IMR-90 (cell line): ENCODE results near the gene CBL. TPM values are rescaled to one million over a fixed set of nuclear protein-coding genes. Genes with fewer than 3 reads are reported as not detected.

ENCODE experiments used
- ATAC-seq: fragments of 200-7000 bp; cut with Tn5 transposase; 2 replicates; pipeline ENCODE4 v1.9.1; 2020; ENCODE audit warnings: low read depth, mild to moderate bottlenecking, moderate library complexity
- Bru-seq: library from RNA; stranded (reverse); fragments of 400-500 nt; gene quantifications from one replicate; lab custom pipeline; 2021; lab: Mats Ljungman, UMichigan
- BruChase-seq, 2 experiments: library from RNA; stranded (reverse); fragments of 400-500 nt; gene quantifications; one replicate each; lab custom pipeline; 2021; lab: Mats Ljungman, UMichigan
- BruUV-seq: library from RNA; stranded (reverse); fragments of 400-500 nt; replicated peaks from 2 replicates; lab custom pipeline; 2021; lab: Mats Ljungman, UMichigan
- CTCF ChIA-PET: fragments of 300-600 bp; formaldehyde crosslinking; extraction: SDS; loops from one replicate; lab custom pipeline; 2021; ENCODE audit warnings: antibody characterized with exemption; lab: Yijun Ruan, JAX
- POLR2A ChIA-PET: fragments of 300-600 bp; sonication (Branson Sonifier 250); formaldehyde crosslinking; loops from one replicate; lab custom pipeline; 2022; ENCODE audit warnings: antibody characterized with exemption; ENCODE audit not compliant: unreplicated experiment; lab: Charles Lee
- DNase-seq: peaks from one replicate; pipeline ENCODE4 v3.0.0; 2013
- H2AFZ ChIP-seq: replicated peaks from 2 replicates; pipeline ENCODE3; 2013; ENCODE audit warnings: low read length, mild to moderate bottlenecking; ENCODE audit not compliant: poor library complexity
- H2AK5ac ChIP-seq: 2 replicates; pipeline ENCODE4 v1.6.1; 2013; ENCODE audit warnings: low read depth, low read length, inconsistent platforms
- H2AK9ac ChIP-seq: replicated peaks from 2 replicates; pipeline ENCODE3; 2013; ENCODE audit warnings: mild to moderate bottlenecking, low read depth, low read length, moderate library complexity; ENCODE audit not compliant: poor library complexity
- H2BK120ac ChIP-seq: 2 replicates; pipeline ENCODE4 v1.6.1; 2013; ENCODE audit warnings: low read depth, low read length, inconsistent platforms
- H2BK15ac ChIP-seq: 3 replicates; pipeline ENCODE4 v1.6.1; 2013; ENCODE audit warnings: low read depth, low read length, inconsistent platforms
- H2BK20ac ChIP-seq: 2 replicates; pipeline ENCODE4 v1.6.1; 2013; ENCODE audit warnings: low read depth, mild to moderate bottlenecking, inconsistent platforms, low read length, moderate library complexity
- H2BK5ac ChIP-seq: 2 replicates; pipeline ENCODE4 v1.6.1; 2013; ENCODE audit warnings: mild to moderate bottlenecking, low read depth, low read length, inconsistent platforms; ENCODE audit not compliant: poor library complexity, severe bottlenecking
- H3K14ac ChIP-seq: replicated peaks from 2 replicates; pipeline ENCODE4 v1.6.1; 2013; ENCODE audit warnings: low read depth, low read length, inconsistent platforms
- H3K18ac ChIP-seq: 2 replicates; pipeline ENCODE4 v1.6.1; 2013; ENCODE audit warnings: low read depth, low read length, control low read depth
- H3K23ac ChIP-seq: 2 replicates; pipeline ENCODE4 v1.6.1; 2013; ENCODE audit warnings: low read depth, low read length, inconsistent platforms
- H3K27ac ChIP-seq: 2 replicates; pipeline ENCODE4 v1.5.1; 2013; ENCODE audit warnings: mild to moderate bottlenecking, control low read depth, low read length; ENCODE audit not compliant: insufficient read depth
- H3K27me3 ChIP-seq: 2 replicates; pipeline ENCODE4 v1.6.1; 2013; ENCODE audit warnings: low read length; ENCODE audit not compliant: control insufficient read depth, insufficient read depth
- H3K36me3 ChIP-seq: 2 replicates; pipeline ENCODE4 v1.6.1; 2013; ENCODE audit warnings: low read length, mixed read lengths; ENCODE audit not compliant: control insufficient read depth, insufficient read depth
- H3K4ac ChIP-seq: 2 replicates; pipeline ENCODE4 v1.6.1; 2013; ENCODE audit warnings: low read depth, low read length, inconsistent platforms
- H3K4me1 ChIP-seq: 2 replicates; pipeline ENCODE4 v1.6.1; 2013; ENCODE audit warnings: low read length, mixed read lengths; ENCODE audit not compliant: control insufficient read depth, insufficient read depth
- H3K4me2 ChIP-seq: 2 replicates; pipeline ENCODE4 v1.6.1; 2013; ENCODE audit warnings: low read depth, mild to moderate bottlenecking, control low read depth, low read length, moderate library complexity
- H3K4me3 ChIP-seq: 2 replicates; pipeline ENCODE4 v1.5.1; 2013; ENCODE audit warnings: low read depth, mild to moderate bottlenecking, control low read depth, low read length, moderate library complexity; ENCODE audit not compliant: insufficient read depth
- H3K56ac ChIP-seq: 2 replicates; pipeline ENCODE4 v1.6.1; 2013; ENCODE audit warnings: low read length, inconsistent platforms; ENCODE audit not compliant: insufficient read depth; ENCODE audit errors: extremely low read depth
- H3K79me1 ChIP-seq, 2 experiments: 2 replicates each; pipeline ENCODE4 v1.6.1; 2013; ENCODE audit warnings: low read length in 2 of 2, inconsistent platforms in 1 of 2, low read depth in 1 of 2
- H3K9ac ChIP-seq: 2 replicates; pipeline ENCODE4 v1.6.1; 2013; ENCODE audit warnings: low read depth, low read length, control low read depth
- H3K9me1 ChIP-seq: 2 replicates; pipeline ENCODE4 v1.6.1; 2013; ENCODE audit warnings: low read length, inconsistent platforms; ENCODE audit not compliant: insufficient read depth
- H3K9me3 ChIP-seq: 2 replicates; pipeline ENCODE4 v1.6.1; 2013; ENCODE audit warnings: low read length; ENCODE audit not compliant: control insufficient read depth, insufficient read depth
- H4K20me1 ChIP-seq: 2 replicates; pipeline ENCODE4 v1.6.1; 2013; ENCODE audit warnings: low read length, inconsistent platforms; ENCODE audit not compliant: insufficient read depth
- H4K5ac ChIP-seq: 2 replicates; pipeline ENCODE4 v1.6.1; 2013; ENCODE audit warnings: mild to moderate bottlenecking, low read depth, low read length, control low read depth
- H4K8ac ChIP-seq, 2 experiments: 2 replicates each; pipeline ENCODE4 v1.6.1; 2013; ENCODE audit warnings: low read depth in 2 of 2, low read length in 2 of 2, control low read depth in 1 of 2, inconsistent platforms in 1 of 2
- H4K91ac ChIP-seq: 2 replicates; pipeline ENCODE4 v1.6.1; 2013; ENCODE audit warnings: low read depth, low read length, inconsistent platforms; ENCODE audit not compliant: insufficient read depth
- BHLHE40 ChIP-seq: fragments of 150-350 bp; IDR thresholded peaks from 2 replicates; pipeline ENCODE4 v1.6.1; 2016; ENCODE audit warnings: mild to moderate bottlenecking, low read depth, low read length
- CEBPB ChIP-seq: IDR thresholded peaks from 2 replicates; pipeline ENCODE4 v1.6.1; 2012; ENCODE audit warnings: low read depth, low read length, improper control_type of control experiment
- CHD1 ChIP-seq: IDR thresholded peaks from 2 replicates; pipeline ENCODE4 v1.6.1; 2012; ENCODE audit warnings: low read depth, low read length, improper control_type of control experiment
- CTCF ChIP-seq: conservative IDR thresholded peaks from 2 replicates; pipeline ENCODE4 v1.5.1; 2012; ENCODE audit warnings: mild to moderate bottlenecking, low read depth, low read length, improper control_type of control experiment
- ELK1 ChIP-seq: fragments of 150-350 bp; IDR thresholded peaks from 2 replicates; pipeline ENCODE4 v1.6.1; 2016; ENCODE audit warnings: low read depth, mild to moderate bottlenecking, low read length, moderate library complexity, borderline replicate concordance
- FOS ChIP-seq: fragments of 150-350 bp; IDR thresholded peaks from 2 replicates; pipeline ENCODE4 v1.6.1; 2016; ENCODE audit warnings: low read depth, low read length
- MAFK ChIP-seq: IDR thresholded peaks from 2 replicates; pipeline ENCODE4 v1.6.1; 2012; ENCODE audit warnings: low read depth, low read length, improper control_type of control experiment
- MAZ ChIP-seq: IDR thresholded peaks from 2 replicates; pipeline ENCODE4 v1.6.1; 2012; ENCODE audit warnings: low read depth, mild to moderate bottlenecking, low read length, improper control_type of control experiment, moderate library complexity, borderline replicate concordance
- POLR2A ChIP-seq: IDR thresholded peaks from 2 replicates; pipeline ENCODE4 v1.6.1; 2012; ENCODE audit warnings: mild to moderate bottlenecking, low read depth, low read length
- RAD21 ChIP-seq: IDR thresholded peaks from 2 replicates; pipeline ENCODE4 v1.6.1; 2012; ENCODE audit warnings: low read length, improper control_type of control experiment
- RCOR1 ChIP-seq: IDR thresholded peaks from 2 replicates; pipeline ENCODE4 v1.6.1; 2012; ENCODE audit warnings: mild to moderate bottlenecking, low read length, improper control_type of control experiment; ENCODE audit not compliant: insufficient replicate concordance
- SMC3 ChIP-seq: fragments of 150-350 bp; IDR thresholded peaks from 2 replicates; pipeline ENCODE4 v1.6.1; 2016; ENCODE audit warnings: low read depth, mild to moderate bottlenecking, antibody characterized with exemption, low read length, moderate library complexity
- WGBS, 2 experiments: methylation state at CpG; one replicate each; pipeline versions ENCODE4 v1.1.5 to v1.1.7; 2013; ENCODE audit warnings: missing lambda C conversion rate in 2 of 2; ENCODE audit not compliant: insufficient read length in 1 of 2; ENCODE audit errors: extremely low coverage in 2 of 2; 5-methylcytosine and 5-hydroxymethylcytosine counted together
- dilution Hi-C: fragments of 300-500 bp; cut with HindIII; formaldehyde crosslinking; loops from one replicate; pipeline ENCODE4 v1.14.3; 2018; ENCODE audit warnings: low sequenced_read_pairs; ENCODE audit not compliant: unreplicated experiment
- in situ Hi-C: fragments of 300-500 bp; cut with MboI; formaldehyde crosslinking; loops from 3 replicates; pipeline ENCODE4 v1.14.3; 2019; ENCODE audit warnings: low sequenced_read_pairs, inconsistent platforms, mixed read lengths
- intact Hi-C: fragments of 100-400 bp; cut with micrococcal nuclease; formaldehyde crosslinking; loops from 2 replicates; pipeline ENCODE4 v1.10.0; 2022
- long read RNA-seq: library from polyadenylated mRNA; unstranded; transcript quantifications from one replicate; pipeline ENCODE4 v2.0.0, GENCODE V29; 2021; ENCODE audit not compliant: unreplicated experiment
- polyA plus RNA-seq, 3 experiments: library from polyadenylated mRNA; depleted of rRNA; stranded (reverse); fragments of >200 nt; gene quantifications; 2 replicates each; pipeline ENCODE4 v1.2.3, GENCODE V29; 2012; ENCODE audit warnings: low replicate concordance in 1 of 3
- total RNA-seq: library from RNA; depleted of rRNA; stranded (reverse); fragments of >200 nt; gene quantifications from 2 replicates; pipeline ENCODE4 v1.2.3, GENCODE V29; 2012; rRNA removed

CBL gene
- total RNA-seq (6.1 and 7.2 TPM in 2 replicates), polyA plus RNA-seq (2012; rRNA removed) (11.8 TPM in 2 replicates), Bru-seq, nascent RNA (percentile 89 among the genes with signal in this experiment), BruChase-seq, experiment 1, labeled RNA remaining after a 6-hour chase (percentile 91 among the genes with signal in this experiment), BruChase-seq, experiment 2, labeled RNA remaining after a 2-hour chase (percentile 93 among the genes with signal in this experiment)
- polyA plus RNA-seq (2012; cell fraction: cytosol; rRNA removed) = 4.6 and 5.6 TPM in 2 replicates
- 8.8 and 20.4 TPM in 2 replicates for polyA plus RNA-seq (2012; cell fraction: nucleus; rRNA removed; ENCODE audit: low replicate concordance)
- long read RNA-seq, partial matches to known transcripts = 1 of 19 reads
- long read RNA-seq, other reads (novel, unspliced or antisense) = 18 of 19 reads

GRCh38 chr11:119205574-119206510 is at the start of gene CBL:
TSS of gene CBL (plus strand) at chr11:119206339. CDS start at chr11:119206418, 79 bp downstream.
- intact Hi-C loops (loop anchor here (1.0 to 5.0 kb wide), 5 partner anchors 56 to 268 kb away; no protein-coding TSS in a partner anchor), in situ Hi-C loops (no loop called here), dilution Hi-C loops (no loop called here)
- peak within 1 kb of the TSS; percentile 98 for H2AK9ac ChIP-seq
- H3K4me3 ChIP-seq = peak within 1 kb of the TSS; percentile 100
- ChIA-PET POLR2A (interaction anchor here (0.5 to 0.9 kb wide), 2 partner anchors 27 to 132 kb away, joined by 4 to 12 read pairs; no protein-coding TSS in a partner anchor), CTCF (interaction anchor here (0.5 to 1.6 kb wide), 11 partner anchors 9 to 135 kb away, joined by 3 to 8 read pairs (median 3); partner anchors contain the start of gene C1QTNF5)
- H4K5ac ChIP-seq = peak within 1 kb of the TSS; percentile 72
- peak within 1 kb of the TSS; percentile 98 for H2AFZ ChIP-seq
- peak within 1 kb of the TSS; percentile 92 for H3K4me2 ChIP-seq
- peaks cover 30% of the 10 kb centered on the region for H4K20me1 ChIP-seq
- peak within 1 kb of the TSS; percentile 79 for H2BK120ac ChIP-seq
- no peaks in the 10 kb centered on the region for H3K36me3 ChIP-seq
- peak within 1 kb of the TSS; percentile 45; the same call in 2 of the 3 replicates for H2BK15ac ChIP-seq
- peak within 1 kb of the TSS; percentile 97 for H2AK5ac ChIP-seq
- DNase-seq (peak; percentile 84), ATAC-seq (peak; percentile 93)
- peak within 1 kb of the TSS; percentile 98 for H3K9ac ChIP-seq
- H3K4me1 ChIP-seq = peaks cover 5% of the 10 kb centered on the region
- H3K27ac ChIP-seq = peak within 1 kb of the TSS; percentile 99
- H2BK5ac ChIP-seq = peak within 1 kb of the TSS; percentile 97
- peaks cover 9% of the 10 kb centered on the region for H3K9me1 ChIP-seq
- H2BK20ac ChIP-seq = no peak within 1 kb of the TSS
- peak within 1 kb of the TSS; percentile 96 for H3K4ac ChIP-seq
- peak within 1 kb of the TSS; percentile 91 for H3K14ac ChIP-seq
- no TSS peak for BruUV-seq
- H3K9me3 ChIP-seq = no peaks in the 10 kb centered on the region
- no peaks in the 10 kb centered on the region for H3K27me3 ChIP-seq
- peak within 1 kb of the TSS; percentile 66 to 79; a peak in 3 of 4 replicates for H4K8ac ChIP-seq
- peak within 1 kb of the TSS; percentile 88 for H4K91ac ChIP-seq
- peaks cover 0 to 26% of the 10 kb centered on the region in 2 experiments; a peak in 2 of 4 replicates for H3K79me1 ChIP-seq
- WGBS, 2 experiments = 0% methylated on average over 33 of the region's 88 CpGs; no CpG with 5 or more reads in 1 of the 2 experiments
- peak within 1 kb of the TSS; percentile 92 for H3K56ac ChIP-seq
- H3K23ac ChIP-seq = peak within 1 kb of the TSS; percentile 88
- H3K18ac ChIP-seq = peak within 1 kb of the TSS; percentile 80
- TF ChIP-seq BHLHE40 (peak; percentile 29; the same call in 1 of the 2 replicates), FOS (no peak), CHD1 (no peak), ELK1 (no peak), RAD21 (peak; percentile 51), POLR2A (peak; percentile 59; the same call in 1 of the 2 replicates), MAFK (no peak), CEBPB (no peak), RCOR1 (no peak), SMC3 (peak; percentile 71), CTCF (peak; percentile 86), MAZ (peak; percentile 94)
